GM21381 (cell line): ENCODE results near the gene DNAH6.
"Not testable (repeated sequence)": the region's sequence is repeated elsewhere in the genome, so short reads cannot be mapped to it uniquely, and the experiment has no call there.

Source experiments
- ATAC-seq: cut with Tn5 transposase; IDR thresholded peaks from one replicate; pipeline ENCODE4 v1.9.1; 2021; ENCODE audit warnings: mild to moderate bottlenecking, moderate library complexity; ENCODE audit not compliant: unreplicated experiment

DNAH6 gene

DNA sequence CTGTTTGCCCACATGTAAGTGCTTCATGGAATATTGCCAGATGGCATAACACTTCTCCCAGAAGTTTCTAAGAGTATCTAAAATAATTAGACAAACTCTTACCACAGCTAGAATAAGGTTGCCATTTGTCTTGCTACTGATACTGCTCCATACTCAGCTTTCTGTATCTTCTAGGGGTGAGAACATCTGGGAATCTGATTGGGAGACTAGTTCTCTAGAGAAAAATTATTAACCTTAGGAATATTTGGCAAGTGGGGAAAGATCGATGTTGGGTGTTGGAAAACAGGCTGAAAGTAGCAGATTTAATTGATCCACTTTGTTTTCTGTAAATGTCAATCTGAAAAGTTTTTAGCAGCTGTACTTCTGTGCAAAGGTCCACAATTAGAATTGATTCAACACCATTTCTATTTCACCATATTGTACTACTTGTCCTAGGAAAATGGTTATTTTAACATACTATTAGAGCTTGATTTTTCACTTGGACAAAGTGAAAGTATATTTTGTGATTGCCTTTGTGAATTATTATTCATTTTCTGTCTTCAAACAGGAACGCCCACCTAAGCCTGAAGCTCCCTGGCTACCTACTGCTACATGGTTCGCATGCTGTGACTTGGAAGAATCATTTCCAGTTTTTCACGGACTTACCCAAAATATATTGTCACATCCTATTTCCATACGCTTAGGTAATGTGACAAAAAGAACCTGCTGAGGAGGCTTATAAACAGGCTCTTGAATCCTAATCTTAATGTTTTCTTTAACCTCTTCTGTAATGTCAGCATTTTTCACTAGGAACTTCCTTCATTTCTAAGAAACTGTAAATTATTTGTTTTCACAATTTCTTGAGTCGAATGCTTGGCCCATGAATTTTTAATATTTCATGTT, 216.8 kb downstream of the DNAH6 start:
- no peak for ATAC-seq

DNA sequence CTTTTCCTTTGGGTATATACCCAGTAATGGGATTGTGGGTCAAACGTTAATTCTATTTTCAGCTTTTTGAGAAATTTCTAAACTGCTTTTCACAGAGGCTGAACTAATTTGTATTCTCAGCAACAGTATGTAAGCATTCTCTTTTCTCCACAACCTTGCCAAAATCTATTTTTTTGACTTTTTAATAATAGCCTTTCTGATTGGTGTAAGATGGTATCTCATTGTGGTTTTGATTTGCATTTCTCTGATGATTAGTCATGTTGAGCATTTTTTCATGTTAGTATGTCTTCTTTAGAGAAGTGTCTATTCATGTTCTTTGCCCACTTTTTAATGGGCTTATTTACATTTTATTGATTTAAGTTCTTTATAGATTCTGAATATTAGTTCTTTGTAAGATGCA, 219.1 kb downstream of the DNAH6 start:
- no peak for ATAC-seq

DNA sequence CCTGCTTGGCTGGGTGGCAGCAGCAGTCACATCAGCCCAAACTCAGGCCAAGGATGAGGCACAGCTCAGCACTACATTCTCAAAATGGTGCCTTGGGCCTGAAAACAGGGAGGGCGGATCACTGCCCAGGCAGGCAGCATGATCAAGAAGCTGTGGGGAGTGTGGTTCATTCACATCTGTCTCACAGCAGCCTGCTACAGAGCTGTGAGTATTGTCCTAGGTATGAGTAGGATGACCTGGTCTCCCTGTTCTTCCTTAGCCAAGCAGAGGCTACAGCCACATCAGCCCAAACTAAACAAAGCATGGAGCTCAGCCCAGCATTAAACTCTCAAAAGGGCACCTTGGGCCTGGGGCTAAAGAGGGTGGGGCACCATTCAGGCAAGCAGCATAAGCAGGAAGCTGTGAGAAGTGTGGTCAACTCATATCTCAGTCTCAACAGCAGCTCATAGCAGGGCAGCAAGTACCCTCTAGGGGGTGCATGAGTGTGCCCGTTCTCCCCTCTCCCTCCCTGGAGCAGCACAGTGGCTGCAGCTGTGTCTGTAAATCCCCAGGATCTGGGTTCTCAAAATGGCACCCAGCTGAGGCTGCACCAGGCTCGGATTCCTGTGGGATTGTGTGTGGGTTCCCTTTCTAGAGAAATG, 225.0 kb downstream of the DNAH6 start:
- peak; percentile 92 for ATAC-seq

DNA sequence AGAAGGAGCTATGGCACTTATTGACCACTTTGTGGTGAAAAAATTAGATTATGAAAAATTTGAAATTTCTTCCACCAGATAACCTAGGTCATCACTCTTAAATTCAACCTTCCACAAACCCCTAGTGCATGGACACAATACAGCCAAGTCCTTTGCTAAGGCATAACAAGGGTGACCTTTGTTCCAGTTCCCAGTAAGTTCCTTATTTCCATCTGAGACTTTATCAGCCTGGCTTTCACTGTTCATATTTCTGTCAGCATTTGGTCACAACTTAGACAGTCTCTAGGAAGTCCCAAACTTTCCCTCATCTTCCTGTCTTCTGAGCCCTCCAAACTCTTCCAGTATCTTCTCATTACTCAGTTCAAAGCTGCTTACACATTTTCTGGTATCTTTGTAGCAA, 232.0 kb downstream of the DNAH6 start:
- ATAC-seq, result no peak

DNA sequence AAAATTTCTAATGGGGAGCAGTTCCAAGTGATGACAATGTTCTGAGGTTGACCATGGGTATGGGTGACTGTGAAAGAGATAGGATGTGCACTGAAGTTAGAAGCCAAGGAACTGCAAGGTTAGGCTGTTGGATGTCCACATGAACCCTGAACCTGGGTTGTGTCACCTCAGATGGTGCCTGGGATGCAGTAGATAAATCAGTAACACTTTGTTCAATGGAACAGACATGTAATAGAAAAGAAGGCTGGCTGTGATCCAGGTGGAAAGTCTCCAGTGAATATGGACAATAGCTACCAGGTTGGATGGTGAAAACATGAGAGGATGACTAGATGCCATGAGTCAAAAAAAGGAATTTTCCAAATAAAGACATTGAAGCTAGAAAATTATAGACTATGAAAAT, 233.1 kb downstream of the DNAH6 start:
- no peak for ATAC-seq

DNA sequence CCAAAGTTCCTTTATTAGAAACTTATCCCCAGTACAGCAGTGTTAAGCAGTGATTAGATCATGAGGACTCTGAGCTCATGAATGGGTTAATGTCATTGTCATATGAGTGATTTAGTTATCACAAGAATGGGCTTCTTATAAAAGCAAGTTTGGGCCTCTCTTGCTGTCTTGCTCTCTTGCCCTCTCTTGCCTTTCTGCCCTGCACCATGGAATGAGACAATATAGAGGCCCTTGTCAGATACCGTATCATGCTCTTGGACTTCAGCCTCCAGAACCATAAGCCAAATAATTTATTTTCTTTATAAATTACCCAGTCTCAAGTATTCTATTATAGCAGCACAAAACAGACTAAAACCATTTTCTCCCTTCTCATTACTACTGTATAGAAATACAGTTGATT, 238.8 kb downstream of the DNAH6 start:
- ATAC-seq, result no peak

DNA sequence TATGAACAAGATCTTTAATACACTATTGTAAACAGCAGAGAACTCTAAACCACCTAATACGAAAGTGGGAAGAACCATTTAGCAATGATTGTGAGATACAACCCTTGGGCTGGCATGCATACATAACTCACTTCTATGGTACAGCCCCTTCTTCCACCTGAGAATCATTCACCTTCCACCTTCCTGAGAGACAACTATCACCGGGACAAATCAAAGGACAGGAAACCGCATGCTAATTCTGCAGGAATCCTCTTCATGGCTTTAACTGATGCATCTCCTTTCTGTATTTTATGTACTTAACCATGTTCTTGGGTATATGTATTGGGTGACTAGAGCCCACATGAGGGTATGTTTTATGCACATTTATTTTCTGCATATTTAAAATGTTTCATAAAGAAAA, 241.3 kb downstream of the DNAH6 start:
- ATAC-seq, result no peak

DNA sequence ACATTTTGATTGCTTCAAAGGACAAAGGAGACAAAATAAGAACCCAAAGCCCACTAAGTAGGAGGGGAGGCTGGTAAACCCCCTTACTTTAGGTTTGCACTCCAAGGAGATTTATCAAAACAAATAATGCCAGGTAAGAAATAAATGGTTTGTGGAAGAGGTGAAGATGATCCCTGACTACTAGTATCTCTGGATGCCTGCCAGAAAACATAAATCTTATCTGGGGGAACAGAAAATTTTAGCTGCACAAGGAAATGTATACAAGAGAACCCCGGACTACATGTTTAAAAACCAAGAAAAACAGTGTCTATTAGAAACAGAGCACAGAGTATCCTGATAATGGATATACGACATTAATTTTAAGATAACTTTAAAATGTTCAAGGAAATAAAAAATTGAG, 250.5 kb downstream of the DNAH6 start:
- no peak for ATAC-seq

DNA sequence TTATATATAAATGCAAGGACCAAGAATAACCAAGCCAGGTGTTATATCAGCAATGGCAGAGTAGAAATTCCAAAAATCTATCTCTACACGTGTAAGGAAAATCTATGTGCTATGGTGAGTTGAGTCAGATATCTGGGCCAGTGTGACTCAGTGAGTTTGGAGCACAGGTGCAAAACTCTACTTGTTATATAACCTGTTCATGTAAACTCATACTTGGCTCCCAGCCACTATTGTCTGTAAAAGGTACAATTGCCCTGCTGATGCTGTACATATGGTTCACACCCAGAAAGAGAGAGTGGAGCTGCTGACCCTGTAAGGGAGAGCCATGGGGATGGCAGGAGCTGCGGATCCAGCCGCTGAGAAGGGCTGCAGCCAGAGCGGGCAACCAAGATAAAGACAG, 252.5 kb downstream of the DNAH6 start:
- no peak for ATAC-seq

DNA sequence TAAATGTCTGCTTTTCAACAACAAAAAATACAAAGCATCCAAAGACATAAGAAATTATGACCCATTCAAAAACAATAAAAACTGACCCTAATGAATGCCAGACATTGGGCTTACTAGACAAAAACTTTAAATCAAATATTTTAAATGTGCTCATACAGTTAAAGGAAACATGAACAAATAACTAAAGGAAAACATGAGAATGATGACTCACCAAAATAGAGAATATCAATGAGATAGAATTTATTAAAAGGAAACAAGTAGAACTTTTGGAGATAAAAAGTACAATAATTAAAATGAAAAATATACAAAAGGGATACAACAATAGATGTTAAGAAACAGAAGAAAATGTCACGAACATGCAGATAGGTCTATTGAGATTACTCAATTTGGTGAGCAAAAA, 254.0 kb downstream of the DNAH6 start:
- no peak for ATAC-seq

DNA sequence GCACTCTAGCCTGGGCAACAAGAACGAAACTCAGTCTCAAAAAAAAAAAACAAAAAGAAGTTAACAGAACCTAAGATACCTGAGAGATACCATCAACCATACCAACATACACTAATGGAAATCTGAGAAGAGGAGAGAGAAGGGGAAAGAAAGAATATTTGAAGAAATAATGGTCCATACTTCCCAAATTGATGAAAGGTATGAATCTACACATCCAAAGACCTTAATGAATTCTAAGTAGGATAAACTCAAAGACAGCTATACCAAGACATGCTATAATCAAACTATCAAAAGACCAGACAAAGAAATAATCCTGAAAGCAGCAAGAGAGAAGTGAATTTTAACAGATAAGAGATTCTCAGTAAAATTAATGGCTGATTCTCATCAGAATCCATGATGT, 255.0 kb downstream of the DNAH6 start:
- no peak for ATAC-seq

DNA sequence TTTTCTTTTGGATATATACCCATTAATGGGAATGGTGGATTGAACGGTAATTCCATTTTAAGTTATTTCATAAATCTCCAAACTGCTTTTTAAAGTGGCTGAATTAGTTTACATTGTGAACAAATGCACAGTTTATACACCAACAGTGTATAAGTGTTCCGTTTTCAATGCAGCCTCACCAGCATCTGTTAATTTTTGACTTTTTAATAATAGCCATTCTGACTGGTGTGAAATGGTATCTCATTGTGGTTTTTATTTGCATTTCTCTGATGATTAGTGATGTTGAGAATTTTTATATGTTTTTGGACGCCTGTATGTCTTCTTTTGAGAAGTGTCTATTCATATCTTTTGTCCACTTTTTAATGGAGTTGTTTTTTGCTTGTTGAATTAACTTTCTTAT, 257.3 kb downstream of the DNAH6 start:
- not testable (repeated sequence) for ATAC-seq

DNA sequence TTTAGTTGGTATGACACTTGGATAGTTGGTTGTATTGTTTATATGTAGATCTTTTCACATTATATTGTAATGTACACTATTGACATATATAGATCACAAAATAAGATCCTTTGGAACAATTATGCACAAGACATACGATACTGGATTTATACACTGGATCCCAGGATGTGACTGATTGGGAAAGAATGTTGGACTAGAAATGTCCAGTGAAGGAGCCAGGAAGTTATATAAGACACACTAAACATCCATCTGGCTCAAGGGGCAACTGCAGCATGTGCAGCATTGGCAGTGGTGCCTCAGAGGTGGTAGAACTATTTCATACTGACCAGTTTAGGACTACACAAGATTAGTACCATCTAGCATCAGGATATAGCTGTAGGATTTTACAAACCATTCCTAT, 259.7 kb downstream of the DNAH6 start:
- ATAC-seq, result no peak

DNA sequence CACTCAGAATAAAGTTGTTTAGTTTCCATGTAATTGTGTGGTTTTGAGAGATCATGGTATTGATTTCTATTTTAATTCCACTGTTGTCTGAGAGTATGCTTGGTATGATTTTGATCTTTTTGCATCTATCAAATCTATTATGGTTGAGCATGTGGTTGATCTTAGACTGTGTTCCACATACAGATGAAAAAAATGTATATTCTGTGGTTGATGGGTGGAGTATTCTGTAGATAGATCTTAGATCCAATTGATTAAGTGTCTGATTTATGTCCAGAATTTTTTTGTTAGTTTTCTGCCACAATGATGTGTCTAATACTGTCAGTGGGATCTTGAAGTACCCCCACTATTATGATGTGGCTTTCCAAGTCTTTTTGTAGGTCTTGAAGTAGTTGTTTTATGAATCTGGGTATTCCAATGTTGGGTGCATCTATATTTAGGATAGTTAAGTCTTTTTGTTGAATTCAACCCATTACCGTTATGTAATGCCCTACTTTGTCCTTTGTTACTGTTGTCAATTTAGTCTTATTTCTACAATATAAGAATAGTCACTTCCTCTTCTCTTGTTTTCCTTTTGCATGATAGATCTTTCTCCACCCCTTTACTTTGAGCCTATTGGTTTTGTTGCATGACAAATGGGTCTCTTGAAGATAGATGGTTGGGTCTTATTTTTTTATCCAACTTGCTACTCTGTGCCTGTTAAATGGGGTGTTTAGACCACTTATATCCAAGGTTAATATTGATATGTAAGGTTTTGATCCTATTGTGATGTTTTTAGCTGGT, 262.8 kb downstream of the DNAH6 start:
- ATAC-seq, result no peak

DNA sequence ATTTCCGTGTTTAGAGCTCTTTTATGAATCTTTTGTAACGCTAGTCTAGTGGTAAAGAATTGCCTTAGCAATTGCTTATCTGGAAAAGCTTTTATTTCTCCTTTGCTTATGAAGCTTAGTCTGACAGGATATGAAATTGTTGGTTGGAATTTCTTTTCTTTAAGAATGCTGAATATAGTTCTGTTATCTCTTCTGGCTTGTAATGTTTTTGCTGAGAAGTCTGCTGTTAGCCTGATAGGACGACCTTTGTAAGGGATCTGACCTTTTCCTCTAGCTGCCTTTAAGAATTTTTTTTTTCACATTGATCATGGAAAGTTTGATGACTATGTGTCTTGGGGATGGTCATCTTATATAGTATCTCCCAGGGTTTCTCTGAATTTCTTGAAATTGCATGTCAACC, 263.5 kb downstream of the DNAH6 start:
- ATAC-seq, result no peak

DNA sequence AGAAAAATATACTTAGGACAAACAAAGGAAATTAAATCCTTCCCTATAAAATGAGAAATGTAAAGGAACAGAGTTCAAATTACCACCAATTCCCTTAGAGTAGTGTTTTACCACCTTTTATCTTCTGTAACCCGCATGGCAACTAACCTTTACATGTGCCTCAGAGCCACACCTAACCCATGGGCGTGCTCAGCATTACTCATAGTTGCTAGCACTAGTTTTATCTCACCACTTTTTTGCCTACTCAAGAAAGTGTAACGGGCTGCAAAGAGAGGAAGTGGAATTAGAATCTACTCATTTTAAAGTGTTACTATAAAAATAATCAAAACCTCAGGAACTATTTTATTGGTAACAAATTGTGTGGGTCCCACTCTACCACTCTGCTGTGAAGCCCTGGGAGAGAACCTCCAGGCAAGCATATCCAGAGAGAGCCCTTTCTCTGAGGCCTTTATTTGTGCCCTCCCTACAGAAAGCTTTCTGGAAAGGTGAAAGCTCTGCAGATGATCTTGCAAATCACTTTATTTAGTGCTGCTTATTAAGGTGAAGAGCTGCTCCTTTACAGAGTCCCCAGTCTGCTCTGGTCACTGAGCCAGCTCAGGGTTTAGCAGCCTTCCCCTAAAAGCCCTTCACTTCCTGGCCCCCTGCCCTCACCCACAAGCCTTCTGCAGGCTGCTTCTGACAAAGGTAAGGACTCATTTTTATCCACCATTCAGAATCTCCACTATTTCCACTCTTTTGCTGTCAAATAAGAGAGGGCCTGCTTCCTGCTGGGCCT, 265.8 kb downstream of the DNAH6 start:
- ATAC-seq, result peak; percentile 90

DNA sequence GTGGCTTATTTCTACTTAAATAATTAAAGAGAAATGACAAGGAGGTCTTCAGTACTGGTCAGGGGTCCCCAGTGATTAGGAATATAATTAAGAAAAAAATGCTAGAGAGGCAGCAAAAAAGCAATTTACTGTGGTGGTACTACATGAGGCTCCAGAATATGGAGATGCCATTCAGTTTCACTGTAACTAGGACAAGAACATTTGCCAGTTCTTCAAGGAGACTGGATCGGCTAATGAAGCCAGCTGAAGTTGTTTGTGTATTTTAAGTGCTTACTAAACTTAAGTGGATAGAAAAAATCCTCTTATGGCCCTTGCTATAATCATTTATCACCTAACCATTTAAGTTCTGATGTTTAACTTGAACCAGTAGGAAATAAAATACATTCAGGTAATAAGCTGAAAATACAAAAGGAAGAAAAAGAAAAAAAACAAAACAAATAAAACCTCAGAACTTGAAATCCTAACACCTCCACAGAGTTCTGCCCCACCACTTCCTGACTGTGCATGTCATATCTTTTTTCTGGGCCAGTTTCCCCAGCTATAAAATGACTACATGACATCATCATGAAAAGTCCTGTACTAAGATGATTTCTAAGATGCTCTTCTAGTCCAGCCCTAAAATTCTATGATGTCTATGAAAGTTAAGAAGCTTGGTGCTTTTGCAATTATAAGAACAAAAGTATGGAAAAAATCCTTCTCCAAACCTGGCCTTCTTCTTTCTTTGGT, 266.6 kb downstream of the DNAH6 start:
- ATAC-seq, result no peak

DNA sequence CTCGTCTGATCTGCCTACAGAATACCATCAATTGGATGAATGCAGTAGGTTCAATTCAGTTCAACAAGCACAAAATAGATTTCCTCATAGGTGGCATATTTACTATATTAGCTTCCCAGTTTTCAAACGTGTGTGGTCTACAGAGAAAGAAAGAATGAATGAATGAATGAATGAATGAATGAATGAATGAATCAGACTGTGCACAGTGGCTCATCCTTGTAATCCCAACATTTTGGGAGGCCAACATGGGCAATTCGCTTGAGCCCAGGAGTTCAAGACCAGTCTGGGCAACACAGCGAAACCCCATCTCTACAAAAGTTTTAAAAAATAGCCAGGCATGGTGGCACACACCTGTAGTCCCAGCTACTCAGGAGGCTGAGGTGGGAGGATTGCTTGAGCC, 269.7 kb downstream of the DNAH6 start:
- ATAC-seq, result no peak

DNA sequence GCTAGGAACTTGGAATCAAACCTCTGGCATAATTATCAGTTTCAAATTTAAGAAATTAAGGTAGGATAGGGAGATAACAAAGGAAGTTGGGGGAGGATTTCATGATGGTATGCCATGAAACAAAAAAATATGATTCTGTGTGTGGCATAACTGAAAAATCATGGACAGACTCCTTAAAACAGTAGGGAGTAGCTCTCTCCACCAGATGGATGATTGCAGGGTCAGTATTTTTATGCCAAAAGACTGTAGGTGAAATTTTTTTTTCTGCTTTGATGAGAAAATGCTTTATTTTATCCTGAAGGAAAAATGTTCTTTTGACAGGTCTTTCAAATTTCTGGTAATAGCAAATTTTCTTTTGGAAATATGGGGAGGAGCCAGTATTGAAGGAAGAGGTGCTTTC, 270.3 kb downstream of the DNAH6 start:
- no peak for ATAC-seq

DNA sequence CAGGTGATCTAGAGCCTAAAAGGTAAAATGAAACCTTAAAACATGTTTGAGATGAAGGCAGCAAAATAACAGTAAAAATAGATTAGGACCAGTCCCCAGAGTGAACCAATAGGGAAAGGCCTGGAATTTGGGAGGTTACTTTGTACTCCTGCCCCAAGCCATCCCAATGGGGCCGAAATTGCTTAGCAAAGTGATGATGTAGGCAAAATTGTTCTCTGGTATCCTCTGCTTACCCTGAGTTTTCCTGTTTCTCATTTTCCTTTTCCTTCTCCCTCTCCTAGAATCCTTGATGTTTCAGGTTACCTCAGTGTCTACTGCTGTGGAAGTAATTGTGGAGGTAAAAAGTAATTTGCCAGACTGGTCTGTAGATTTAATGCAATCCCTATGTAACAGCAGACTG, 271.7 kb downstream of the DNAH6 start:
- ATAC-seq, result no peak
